Measurements from ENCODE around the gene SUPT3H.

The SUPT3H gene

DNA sequence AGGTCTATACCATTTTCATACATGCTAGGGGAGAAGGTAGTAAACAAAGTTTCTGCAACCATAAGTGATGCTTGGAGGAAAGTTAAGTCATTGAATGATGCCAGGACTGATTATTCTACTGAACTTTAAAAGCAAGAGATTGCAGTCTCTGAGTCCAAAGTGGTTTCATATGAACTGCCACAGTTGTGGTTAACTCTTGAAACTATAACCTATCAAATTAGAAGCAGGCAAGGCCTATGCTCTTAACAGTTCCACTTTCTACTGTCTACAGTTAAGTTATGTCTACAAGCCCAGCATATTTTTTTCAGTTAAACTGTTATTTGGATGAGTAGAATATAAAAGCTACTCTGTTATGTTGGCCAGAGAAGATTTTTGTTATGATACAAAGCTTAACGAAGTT lies 376.1 kb downstream of the SUPT3H start:
- no peak for DNase-seq (ENCODE audit: low spot score)

DNA sequence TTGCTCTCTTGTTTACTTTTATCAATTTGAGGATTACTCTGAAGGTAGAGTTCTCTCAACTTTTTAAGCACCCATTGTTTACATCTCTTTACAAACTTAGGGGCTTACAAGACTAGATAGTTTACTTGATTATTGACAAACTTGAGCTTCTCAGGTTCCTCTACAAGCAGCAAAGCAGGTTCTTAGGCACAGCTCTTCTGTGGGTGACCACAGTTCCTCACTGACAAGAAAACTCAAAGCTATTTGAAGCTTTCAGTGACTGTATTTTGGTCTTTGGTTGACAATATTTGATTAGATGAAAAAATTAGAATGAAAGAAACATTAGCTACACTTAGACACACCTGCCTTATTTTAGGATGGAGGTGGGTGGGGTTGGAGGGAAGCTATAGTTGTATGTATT lies 376.9 kb downstream of the SUPT3H start:
- DNase-seq (ENCODE audit: low spot score) = no peak

GRCh38 chr6:44999066-44999465 lies 378.7 kb downstream of the SUPT3H start:
- DNase-seq (ENCODE audit: low spot score) = no peak

- no peak for DNase-seq (ENCODE audit: low spot score)
Measured at GRCh38 chr6:44995486-44996132, 382.1 kb downstream of the SUPT3H start.

DNA sequence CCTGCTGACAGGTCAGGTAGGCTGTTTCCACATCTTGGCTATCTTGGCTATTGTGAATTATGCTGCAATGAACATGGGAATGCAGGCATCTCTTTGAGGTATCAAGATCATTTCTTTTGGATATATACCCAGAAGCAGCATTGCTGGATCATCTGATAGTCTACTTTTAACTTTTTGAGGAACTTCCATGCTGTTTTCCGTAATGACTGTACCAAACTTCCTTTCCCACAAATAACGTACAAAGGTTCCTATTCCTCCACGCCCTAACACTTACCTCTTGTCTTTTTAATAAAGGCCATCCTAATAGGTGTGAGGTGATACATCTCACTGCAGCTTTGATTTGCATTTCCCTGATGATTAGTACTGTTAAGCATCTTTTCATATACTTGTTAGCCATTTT lies 388.3 kb downstream of the SUPT3H start:
- DNase-seq (ENCODE audit: low spot score) = no peak

GRCh38 chr6:44985006-44985405 lies 392.7 kb downstream of the SUPT3H start:
- no peak for DNase-seq (ENCODE audit: low spot score)

DNA sequence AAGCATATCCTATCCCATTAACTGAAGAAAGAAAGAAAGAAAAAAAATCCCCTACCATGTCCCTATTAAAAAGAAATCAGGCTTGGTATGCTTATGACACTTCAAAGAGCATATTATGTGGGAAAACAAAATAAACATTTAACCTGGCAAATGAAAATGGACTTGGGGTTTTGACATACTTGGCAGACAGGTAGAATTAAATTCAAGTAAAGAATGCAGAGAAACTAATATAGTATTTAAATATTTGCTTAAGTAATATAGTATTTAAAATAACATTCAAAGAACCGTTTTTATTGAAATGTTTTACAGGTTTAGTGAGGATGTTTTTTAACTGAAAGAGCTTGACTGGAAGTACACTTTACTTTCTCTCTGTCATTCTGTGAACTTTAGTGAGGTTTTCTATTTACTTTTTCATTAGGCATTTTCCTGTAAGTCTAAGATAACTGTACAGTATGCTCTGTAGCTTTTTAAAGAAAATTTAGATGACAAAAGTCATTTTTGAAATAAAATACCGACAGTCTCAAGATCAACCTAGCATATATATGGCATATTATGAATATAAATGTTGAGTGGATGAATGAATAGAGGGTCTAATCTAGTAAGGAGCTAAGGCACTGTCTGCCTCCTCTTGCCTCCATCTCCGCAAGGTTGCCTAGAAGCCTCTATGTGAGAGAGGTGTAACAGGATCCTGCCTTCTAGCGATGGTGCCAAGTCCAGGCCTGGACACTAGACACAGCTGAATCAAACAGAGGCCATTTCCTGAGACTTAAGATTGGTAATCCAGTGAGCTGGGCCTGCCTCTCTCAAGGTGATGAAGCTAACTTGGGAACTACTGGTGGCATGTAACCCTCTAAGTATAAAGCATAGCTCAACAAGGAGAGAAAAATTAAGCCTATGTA lies 394.0 kb downstream of the SUPT3H start:
- no peak for DNase-seq (ENCODE audit: low spot score)

DNA sequence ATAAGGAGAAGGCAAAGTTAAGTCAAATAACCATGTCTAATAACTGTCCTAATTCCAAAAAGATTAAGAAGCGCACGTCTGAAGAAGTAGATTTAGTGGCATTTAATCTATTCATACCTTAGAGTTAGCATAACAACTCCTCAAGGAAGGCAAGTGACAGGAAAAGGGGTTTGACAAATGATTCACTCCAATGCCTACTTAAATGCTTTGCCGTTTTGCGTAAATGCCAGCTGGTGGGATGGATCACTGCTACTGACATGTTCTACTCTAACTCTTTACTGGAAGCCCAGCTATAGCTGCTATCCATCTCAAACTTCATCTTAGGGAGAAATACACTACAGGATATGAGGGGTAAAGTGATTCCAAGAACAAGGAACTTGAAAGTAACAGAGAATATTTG lies 396.9 kb downstream of the SUPT3H start:
- DNase-seq (ENCODE audit: low spot score) = no peak

- no peak for DNase-seq (ENCODE audit: low spot score)
Measured at GRCh38 chr6:44976677-44977641, 400.8 kb downstream of the SUPT3H start.

DNA sequence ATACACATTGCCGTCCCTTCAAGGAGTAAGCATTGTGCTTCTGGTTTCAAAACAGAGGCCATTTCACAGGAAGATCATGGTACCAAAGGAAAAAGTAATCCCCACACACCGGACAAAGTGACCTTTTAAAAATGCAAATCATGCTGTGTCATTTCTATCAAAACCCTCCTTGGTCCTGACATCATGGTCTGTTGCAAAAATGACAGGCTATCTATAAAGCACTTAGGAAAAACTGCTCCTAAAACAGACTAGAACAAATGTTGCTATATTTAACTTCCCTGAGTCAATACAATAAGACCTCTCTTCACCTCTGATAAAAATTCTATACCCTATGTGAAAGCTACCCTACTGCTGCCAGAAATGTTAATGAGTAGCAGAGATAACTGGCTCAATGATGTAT lies 403.2 kb downstream of the SUPT3H start:
- DNase-seq (ENCODE audit: low spot score) = no peak

DNA sequence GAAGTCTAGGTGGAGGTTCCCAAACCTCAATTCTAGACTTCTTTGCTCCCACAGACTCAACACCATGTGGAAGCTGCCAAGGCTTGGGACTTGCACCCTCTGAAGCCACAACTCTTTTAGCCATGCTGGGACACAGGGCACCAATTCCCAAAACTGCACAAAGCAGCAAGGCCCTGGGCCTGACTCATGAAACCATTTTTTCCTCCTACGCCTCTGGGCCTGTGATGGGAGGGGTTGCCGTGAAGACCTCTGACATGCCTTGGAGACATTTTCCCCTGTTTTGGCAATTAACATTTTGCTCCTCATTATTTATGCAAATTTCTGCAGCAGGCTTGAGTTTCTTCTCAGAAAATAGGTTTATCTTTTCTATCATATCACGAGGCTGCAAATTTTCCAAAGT lies 405.0 kb downstream of the SUPT3H start:
- DNase-seq (ENCODE audit: low spot score) = no peak

GRCh38 chr6:44969446-44970185 lies 408.1 kb downstream of the SUPT3H start:
- no peak for DNase-seq (ENCODE audit: low spot score)

DNA sequence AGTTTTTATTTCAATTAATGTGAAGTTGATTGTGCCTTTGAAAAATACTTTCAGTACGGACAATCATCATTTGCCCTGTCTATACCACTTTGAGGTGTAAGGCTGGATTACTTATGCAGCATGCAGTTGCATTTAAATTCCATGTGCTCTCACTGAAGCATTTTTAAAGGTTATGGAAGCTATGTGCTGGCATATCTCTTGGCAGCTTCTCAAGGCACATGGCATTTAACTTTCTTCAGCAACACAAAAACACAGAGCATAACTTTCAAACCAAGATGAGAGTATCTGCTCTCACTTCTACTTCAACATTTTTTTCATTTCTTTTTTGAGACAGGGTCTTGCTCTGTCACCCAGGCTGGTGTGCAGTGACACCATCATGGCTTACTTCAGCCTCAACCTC lies 410.3 kb downstream of the SUPT3H start:
- no peak for DNase-seq (ENCODE audit: low spot score)

GRCh38 chr6:44966449-44967092 lies 411.2 kb downstream of the SUPT3H start:
- DNase-seq (ENCODE audit: low spot score) = peak; percentile 38

DNA sequence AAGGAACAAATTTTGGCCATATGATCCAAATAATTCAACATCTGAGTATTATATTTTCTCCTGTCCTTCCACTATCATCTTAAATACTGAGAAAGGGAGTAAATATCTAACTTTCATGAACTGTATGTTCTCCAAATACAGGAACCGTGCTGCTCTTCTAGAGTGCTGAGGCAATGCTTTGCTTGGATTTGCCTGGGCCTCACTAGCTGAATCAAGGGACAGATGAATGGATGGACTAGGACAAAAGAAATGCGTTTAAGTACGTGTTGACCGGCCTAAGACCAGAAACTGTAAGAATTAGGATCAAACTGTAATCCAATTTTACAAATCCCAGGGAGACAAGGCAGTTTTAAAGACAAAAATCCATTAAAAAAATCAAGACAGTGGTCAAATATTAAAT lies 412.0 kb downstream of the SUPT3H start:
- DNase-seq (ENCODE audit: low spot score) = no peak

DNA sequence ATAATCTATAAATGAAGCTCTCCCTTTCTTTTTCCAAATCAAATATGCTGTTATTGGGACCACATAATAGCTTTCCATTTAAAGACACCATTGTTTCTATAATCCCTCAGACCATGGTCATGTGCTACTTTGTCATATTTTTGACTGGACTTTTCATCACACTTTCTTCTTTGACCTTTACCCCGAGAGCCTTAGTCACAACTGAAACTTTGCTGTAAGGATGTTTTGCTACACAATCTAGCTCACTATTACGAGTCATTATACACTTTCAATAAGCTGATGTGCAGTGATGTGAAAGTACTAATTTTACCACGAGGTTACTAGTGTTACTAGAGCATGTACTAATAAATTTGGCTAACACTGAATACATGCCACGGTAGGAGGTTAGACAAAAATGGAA lies 416.8 kb downstream of the SUPT3H start:
- no peak for DNase-seq (ENCODE audit: low spot score)

DNA sequence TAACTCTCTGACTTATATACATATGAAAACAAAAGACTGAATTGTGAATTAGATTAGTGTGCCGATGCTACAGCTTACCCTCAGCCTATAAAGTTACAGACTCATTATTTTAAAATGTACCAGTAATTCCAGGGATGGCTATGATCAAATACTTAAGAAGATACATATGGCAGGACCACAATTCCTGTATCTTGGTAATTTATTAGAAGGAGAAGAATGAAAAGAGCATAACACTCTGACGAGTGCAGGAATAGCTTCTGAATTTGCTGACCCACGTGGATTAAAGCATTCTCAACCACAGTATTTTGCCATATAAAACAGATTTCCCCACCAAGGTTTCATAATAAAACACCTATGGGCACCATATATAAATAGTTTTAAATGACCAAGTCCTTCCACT lies 418.1 kb downstream of the SUPT3H start:
- no peak for DNase-seq (ENCODE audit: low spot score)

DNA sequence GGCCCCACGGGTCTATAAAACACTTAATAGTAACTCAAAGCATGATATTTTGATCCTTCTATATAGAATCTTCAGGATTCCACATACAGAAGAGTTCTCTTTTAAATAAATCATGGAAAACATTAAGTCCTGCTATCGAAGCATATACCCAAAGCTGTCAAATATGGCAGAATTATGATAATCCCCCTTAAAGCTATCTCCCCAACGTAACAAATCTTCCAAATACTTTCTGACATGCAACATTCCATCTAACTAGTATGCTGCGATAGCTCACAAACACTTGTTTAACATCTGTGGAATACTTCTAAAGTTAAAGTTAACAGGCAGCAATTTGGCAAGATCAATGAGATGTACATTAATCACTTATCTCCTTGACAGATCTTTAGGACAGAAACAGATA lies 420.6 kb downstream of the SUPT3H start:
- DNase-seq (ENCODE audit: low spot score) = no peak

DNA sequence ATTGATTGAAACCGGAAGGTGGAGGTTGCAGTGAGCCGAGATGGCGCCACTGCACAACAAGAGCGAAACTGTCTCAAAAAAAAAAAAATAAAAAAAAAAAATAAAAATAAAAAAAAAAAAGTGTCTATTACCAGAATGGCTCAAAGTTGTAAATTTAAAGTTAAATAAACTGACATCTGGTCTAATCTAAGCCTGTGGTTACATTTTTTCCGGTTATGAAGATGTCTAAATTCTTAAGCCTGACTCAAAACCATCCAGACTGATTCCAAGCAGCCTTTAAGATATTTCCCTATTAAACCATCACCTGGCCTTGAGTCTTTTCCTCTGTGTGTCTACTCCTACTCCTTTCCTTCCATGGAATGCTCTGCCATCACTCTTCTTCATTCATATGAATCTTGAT lies 421.3 kb downstream of the SUPT3H start:
- DNase-seq (ENCODE audit: low spot score) = no peak

DNA sequence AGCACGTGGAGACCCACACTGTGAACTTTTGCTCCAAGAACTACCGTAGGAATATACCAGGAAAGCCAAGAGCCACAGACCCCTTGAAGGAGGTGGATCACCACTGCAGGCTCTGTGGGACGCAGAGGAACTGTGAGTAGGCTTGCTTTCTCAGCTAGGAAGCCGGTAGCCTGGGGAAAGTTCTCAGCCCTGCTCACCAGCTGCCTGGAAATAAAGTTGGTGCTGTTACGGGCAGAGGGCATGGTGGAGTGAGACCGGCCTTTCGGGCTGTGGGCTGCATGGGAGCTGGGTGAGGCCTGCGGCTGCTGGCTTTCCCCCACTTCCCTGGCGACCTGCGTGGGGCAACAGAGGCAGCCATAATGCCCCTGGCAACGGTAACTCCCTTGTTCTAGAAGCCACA lies 422.6 kb downstream of the SUPT3H start:
- DNase-seq (ENCODE audit: low spot score) = no peak

DNA sequence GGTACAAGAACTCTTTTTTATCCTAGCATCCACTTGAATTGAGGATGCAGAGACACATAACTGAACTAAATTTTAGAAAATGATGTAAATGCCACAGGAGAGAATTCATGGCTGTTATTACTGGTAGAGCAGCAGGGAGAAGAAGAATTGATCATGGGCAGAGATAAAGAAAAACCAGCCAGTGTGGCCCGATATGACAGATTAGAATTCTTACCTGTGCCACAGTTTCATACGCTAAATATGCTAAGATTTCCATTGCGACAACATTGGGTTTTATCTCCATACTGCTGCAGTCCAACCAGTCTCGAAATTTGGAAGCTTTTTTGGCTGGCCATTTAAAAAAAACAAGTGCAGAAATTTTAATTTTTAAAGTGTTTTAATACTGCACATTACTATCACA lies 423.5 kb downstream of the SUPT3H start:
- DNase-seq (ENCODE audit: low spot score) = no peak

Measured in AG08395 (cell line).